GM21737 (cell line): Measurements from ENCODE around the gene KLF15.
"Not testable (repeated sequence)": the region's sequence is repeated elsewhere in the genome, so short reads cannot be mapped to it uniquely, and the experiment has no call there.

Source experiments
- ATAC-seq: cut with Tn5 transposase; IDR thresholded peaks from one replicate; pipeline ENCODE4 v1.9.1; 2021; ENCODE audit warnings: mild to moderate bottlenecking, moderate library complexity; ENCODE audit not compliant: unreplicated experiment

The KLF15 gene

GRCh38 chr3:126348308-126348920 lies 8.8 kb downstream of the KLF15 start:
- no peak for ATAC-seq

DNA sequence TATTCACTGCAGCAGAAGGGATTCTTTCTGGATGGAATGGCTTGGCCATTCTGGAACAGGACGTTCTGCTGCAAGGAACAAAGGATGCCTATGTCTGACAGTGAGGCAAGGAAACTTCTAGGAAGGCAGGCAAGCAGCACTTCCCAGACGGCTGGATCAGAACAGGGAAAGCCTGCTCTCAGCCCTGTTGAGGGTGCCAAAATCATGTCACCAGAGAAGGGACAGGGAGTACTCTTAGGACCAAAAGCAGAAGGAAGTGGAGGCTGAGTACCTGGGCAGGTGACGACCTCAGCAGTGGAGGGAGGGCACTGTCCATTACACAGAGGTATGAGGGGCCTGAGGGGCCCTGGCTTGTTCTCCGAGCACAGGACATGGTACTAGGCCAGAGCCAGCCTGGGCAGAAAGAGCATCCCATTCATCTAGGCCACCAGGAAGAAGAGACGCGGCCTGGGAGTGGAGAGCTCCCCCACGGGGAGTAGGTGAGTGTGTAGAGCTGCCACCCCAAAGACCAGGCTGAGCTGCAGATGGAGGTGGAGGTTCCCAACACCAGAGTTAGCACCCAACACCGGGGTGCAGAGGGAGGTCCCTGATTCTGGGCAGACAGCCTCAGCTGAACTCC lies 9.6 kb downstream of the KLF15 start:
- ATAC-seq, result no peak

GRCh38 chr3:126346466-126346865 lies 10.7 kb downstream of the KLF15 start:
- no peak for ATAC-seq

DNA sequence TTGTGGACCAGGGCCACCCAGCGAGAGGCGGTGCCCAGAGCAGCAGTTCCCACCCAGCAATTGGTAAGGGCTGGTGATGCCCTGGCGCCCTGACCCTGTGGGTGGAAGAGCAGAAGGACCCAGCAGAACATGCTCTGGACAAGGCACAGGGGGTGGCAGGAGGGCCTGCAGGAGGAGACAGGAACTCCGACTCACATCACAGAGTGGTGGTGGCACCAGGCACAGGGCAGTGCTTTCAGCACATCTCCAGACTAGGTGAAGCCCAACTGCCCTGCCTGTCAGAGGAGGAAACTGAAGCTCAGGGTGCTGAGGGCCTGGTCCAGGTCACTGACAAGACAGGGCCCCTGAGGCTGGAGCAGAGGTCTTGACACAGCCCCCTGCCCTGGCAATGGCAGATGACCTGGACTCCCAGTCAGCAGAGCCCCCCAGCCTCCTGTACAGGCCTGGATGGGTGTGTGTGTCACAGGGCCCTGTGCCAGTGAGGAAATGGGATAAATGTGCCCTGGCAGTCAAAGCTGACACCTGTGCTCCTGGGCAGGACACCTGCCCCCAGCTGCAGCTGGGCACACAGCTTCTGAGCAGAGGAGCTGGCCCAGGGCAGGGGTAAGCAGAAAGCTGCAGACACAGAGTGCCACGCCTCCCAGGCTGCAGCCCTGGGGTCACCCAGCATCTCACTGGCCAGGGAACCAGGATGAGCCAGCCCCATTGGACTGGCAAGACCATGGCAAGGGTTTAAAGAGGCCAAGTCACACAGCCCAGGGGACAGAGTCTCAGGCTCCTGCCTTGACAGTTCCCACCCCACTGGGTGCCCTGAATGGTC lies 11.4 kb downstream of the KLF15 start:
- no peak for ATAC-seq

DNA sequence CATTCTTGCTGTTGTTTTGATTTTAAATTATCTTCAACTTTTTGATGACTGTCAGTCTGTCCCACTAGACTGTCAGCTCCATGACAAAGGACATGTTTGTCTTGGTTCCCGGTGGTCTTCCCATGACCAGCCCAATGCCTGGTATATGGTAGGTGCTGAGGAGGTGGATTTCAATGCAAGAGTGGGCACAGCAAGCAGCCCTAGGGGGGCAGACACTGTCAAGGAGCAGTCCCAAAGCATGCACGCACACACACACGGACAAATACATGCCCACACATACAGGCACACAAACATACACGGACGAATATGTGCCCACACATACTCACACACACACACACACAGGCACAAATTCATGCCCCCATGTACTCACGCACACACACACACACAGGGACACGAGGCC lies 12.0 kb downstream of the KLF15 start:
- ATAC-seq, result no peak

DNA sequence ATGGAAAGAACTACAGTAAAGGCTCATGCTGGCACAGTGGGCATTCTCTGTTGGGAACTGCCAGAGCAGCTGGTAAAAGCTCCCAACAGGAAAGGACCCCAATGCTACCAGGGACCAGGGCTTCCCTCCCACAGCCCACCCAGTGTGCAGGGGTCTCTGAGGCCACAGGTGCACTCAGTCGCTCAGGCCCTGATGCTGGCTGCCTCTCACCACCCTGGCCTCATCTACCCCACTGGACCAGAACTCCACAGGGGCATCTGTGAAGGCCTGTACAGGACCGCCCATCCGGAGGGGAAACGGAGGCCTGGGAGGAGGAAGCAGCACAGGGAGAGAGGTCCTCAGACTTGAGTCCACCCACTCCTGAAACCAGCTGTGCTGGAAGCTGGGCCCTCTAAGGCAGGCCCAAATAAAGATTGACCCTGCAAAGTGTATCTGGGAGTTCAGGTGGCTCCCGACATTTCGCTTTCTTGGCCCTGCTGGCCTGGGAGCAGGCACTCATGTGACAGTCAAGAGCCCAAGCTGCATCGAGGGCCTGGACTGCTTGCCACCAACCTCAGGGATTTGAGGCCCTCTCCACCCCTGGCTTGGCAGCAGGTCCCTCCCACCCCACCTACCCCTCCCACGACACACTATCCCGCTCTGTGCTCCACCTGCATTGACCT lies 12.7 kb downstream of the KLF15 start:
- no peak for ATAC-seq

- ATAC-seq, result no peak
These were observed 13.6 kb downstream of the KLF15 start for GRCh38 chr3:126343649-126344035.

DNA sequence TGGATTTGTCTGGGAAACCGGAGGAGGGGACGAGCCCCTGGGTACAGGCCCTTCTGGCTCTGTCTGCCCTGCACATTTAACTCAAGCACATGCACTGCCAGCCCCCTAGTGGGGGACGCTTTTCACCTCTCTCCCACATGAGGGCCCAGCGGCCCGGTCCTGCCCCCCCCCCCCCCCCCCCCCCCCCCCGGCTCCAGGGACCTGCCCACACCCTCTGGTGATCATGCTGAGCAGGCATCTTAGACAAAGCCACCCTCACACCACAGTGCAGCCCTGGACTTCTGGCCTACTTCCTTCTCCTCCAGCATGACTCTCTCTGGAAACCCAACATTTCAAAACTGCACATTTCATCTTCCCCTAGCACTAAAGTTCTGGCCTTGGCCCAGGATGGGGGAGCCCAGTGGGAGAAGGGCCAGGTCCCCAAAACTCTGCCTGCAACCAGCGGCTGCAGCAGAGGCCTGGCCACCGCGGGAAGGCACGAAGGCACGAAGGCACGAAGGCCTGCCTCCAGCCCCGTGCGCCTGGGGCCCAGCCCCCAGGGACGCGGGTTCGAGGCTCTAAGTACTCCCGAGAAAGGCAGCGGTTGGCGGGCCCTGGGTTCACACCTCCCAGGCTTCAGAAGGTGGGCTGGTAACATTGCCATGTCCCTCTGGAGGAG lies 14.1 kb downstream of the KLF15 start:
- ATAC-seq, result no peak

DNA sequence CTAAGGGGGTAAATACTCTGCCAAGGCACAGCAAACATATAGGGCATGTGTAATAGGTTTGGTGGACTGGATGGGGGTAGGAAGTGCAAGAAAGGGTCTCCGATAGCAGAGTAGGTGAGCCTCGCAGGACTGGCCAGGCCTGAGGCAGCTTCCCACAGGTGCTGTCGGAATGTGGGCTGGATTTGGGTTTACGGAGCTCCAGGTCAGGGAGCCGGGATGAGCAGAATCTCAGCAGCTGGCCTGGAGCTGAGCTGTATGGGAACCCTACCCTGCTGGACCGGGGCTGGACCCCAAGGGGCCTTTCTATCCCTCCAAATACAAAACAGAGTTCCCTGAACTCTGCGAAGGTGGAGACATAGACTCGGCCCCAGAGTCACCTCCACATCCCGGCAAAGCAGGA lies 15.0 kb downstream of the KLF15 start:
- ATAC-seq, result no peak

- ATAC-seq, result no peak
These were observed 15.5 kb downstream of the KLF15 start for GRCh38 chr3:126341755-126342150.

GRCh38 chr3:126340943-126341754 lies 16.1 kb downstream of the KLF15 start:
- ATAC-seq, result no peak

GRCh38 chr3:126340596-126340942 lies 16.6 kb downstream of the KLF15 start:
- no peak for ATAC-seq

DNA sequence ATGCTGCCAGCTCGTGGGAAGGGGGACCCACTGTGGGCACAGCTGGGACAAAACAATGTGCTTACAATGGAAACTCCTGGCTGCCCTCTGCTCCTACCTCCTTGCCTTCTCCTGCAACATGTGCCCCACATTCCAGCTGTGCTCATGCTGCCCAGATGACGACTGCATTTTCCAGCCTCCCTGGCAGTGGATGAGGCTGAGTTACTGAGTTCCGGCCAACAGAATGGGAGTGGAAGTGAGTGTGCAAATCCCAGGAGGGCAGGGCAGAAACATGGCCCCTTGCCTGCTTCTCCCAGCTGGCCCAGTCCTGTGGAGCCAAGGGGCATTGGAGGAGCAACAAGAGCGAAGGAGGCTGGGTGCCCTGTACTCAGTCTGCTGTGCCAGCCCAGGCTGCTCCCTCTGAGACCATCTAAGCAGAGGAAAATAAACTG lies 17.1 kb downstream of the KLF15 start:
- no peak for ATAC-seq

- no peak for ATAC-seq
These were observed 17.7 kb downstream of the KLF15 start for GRCh38 chr3:126339466-126339865.

GRCh38 chr3:126338790-126339288 lies 18.4 kb downstream of the KLF15 start:
- ATAC-seq, result no peak

- ATAC-seq, result no peak
These were observed 19.1 kb downstream of the KLF15 start for GRCh38 chr3:126337980-126338651.

DNA sequence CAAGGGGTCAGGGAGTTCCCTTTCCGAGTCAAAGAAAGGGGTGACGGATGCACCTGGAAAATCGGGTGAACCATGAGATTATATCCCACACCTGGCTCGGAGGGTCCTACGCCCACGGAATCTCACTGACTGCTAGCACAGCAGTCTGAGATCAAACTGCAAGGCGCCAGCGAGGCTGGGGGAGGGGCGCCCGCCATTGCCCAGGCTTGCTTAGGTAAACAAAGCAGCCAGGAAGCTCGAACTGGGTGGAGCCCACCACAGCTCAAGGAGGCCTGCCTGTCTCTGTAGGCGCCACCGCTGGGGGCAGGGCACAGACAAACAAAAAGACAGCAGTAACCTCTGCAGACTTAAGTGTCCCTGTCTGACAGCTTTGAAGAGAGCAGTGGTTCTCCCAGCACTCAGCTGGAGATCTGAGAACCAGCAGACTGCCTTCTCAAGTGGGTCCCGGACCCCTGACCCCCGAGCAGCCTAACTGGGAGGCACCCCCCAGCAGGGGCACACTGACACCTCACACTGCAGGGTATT lies 25.3 kb downstream of the KLF15 start:
- ATAC-seq, result not testable (repeated sequence)

- ATAC-seq, result no peak
These were observed 27.1 kb downstream of the KLF15 start for GRCh38 chr3:126329927-126330725.

GRCh38 chr3:126326629-126327028 lies 30.6 kb downstream of the KLF15 start:
- no peak for ATAC-seq
